HG03575 (cell line): ENCODE data around the gene GABBR2.

Experiments
- ATAC-seq: cut with Tn5 transposase; IDR thresholded peaks from one replicate; pipeline ENCODE4 v1.9.1; 2021; ENCODE audit not compliant: unreplicated experiment, insufficient number of reproducible peaks, low FRiP score; ENCODE audit errors: extremely low read depth

The GABBR2 gene

DNA sequence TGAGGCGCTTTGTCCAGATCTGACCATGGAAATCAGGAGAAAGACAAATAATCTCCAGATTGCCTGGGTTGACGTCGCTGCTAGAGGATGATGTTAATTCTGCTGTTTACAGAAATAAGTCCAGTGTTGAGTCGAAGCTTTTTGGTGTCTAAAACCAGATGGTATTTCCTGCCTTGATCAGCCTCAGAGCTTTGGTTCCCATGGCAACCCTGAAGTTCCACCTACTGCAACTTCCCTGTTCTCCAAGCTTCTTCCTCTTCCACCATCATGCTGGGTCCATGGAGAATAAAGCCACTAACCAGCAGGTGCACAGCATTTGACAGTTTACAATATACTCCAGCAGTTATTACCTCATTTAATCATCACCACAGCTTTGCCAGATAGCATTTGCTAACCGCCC is 18.0 kb upstream of the GABBR2 start:
- no peak for ATAC-seq

DNA sequence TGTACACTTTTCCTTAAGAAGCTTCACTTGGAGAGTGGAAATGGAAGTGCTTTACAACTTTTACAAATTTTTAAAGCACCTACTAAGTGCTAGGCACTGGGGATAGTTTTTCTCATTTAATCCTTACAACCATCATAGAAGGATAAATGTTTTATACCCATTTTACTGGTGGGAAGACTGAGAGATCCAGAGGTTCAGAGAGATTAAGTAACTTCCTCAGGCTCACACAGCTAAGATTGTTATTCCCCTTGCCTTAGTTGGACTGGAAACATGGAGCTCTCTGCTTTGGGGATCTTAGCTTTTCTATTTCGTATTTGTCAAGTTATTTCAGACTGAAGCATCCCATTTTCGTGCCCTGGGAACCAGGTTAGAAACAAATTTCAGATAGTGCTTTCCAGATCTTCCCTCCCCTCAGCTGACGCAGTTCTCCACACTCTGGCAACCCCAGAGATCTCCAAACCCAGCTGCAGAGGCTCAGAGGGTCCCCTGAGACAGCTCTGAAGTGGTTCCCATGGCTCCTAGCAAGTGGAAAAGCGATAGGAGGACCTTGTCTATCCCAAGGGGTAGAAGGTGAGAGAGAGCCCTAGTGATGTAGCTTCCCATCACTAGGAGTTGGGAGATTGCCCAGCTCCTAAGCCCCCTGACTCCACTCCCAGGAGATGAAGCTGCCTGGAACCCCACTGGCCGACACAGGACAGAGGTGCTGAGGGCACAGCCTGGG is 16.2 kb upstream of the GABBR2 start:
- no peak for ATAC-seq

DNA sequence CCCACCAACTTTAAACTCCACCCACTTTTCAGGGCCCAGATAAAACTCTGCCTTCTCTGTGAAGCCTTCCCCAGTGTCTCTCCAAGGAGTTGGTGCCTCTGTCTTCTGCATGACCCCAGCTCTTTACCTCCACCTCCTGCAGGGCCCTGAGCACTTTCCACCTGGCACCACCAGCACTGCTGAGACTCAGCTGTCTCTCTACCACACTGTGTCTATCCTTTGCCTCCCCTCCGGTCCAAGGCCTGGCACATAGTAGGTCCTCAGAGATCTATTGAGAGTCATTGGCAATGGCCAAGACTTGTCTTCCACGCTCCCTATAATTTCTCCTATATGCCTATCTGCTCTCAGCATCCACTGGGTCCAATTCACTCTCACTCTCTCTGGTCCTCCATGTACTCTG is 12.9 kb upstream of the GABBR2 start:
- ATAC-seq, result no peak

DNA sequence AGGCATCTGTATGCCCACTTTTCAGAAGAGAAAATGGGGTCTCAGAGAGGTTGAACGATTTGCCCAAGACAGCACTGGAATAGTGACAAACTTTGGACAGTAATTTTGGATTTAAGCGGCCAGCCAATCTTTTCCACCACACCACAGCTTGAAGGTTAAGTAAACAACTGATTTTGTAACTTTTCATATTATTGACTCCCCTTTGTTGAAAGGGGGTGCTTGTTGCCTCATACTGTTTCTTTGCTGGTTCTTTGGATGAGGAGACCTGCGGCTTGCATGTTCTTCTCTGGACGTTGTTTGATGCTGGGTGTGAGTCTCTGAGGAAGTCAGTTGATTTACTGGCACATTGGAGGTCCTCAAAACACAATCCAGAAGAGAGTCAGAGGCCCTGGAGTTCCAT is 11.7 kb upstream of the GABBR2 start:
- ATAC-seq, result no peak

DNA sequence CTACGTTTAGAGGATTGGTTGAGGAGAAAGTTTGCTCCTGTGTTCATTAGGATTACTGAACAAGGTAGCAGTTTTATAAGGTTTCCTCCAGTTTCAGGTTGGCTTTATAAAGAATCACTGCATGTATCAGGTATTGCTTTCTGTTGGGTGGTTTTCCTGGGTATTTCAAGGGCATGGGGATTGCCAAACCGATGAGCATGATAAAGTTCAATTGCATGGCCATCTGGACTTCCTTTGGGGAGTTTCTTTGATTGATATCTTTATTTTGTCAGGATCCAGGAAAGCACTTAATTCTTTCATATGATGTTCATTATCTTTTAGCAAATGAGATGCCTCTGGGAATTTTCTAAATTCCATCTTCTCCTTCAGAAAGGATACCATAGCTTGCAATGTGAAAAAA is 10.3 kb upstream of the GABBR2 start:
- no peak for ATAC-seq

DNA sequence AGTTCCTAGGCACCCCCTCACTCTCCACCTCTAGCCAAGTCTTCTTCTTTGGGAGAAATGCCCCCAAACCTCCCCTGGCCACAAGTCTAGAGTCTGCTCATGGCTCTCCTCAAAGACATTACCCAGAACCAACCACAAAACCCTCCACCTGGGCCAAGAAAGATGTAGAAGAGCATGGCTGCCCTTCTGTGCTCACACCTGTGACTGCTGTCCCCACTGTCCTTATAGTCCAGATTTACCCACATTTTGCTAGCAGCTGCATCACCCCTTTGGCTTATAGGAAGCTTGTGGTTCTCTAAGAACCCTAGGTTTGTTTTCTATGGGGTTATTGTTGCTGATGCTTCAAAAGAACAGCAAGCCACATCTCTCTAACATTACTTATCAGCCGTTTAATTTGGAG is 6.1 kb upstream of the GABBR2 start:
- ATAC-seq, result no peak

DNA sequence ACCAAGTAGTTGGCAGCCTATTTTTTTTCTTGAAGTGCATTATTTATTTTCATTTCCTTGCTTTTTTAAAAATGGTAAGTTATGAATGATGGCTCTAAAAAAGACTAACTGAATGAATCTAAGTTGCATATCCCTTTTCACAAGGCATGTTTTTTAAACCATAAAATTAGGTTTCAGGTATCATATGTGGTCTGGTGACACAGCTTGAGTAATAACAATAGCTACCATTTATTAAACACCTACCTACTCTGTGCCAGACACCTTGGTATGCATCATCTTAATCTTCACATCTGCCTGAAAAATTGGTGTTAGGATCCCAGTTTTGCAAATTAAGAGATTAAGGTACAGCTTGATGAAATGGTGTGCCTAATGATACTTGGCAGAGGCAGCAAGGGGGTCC is 4.3 kb upstream of the GABBR2 start:
- no peak for ATAC-seq

DNA sequence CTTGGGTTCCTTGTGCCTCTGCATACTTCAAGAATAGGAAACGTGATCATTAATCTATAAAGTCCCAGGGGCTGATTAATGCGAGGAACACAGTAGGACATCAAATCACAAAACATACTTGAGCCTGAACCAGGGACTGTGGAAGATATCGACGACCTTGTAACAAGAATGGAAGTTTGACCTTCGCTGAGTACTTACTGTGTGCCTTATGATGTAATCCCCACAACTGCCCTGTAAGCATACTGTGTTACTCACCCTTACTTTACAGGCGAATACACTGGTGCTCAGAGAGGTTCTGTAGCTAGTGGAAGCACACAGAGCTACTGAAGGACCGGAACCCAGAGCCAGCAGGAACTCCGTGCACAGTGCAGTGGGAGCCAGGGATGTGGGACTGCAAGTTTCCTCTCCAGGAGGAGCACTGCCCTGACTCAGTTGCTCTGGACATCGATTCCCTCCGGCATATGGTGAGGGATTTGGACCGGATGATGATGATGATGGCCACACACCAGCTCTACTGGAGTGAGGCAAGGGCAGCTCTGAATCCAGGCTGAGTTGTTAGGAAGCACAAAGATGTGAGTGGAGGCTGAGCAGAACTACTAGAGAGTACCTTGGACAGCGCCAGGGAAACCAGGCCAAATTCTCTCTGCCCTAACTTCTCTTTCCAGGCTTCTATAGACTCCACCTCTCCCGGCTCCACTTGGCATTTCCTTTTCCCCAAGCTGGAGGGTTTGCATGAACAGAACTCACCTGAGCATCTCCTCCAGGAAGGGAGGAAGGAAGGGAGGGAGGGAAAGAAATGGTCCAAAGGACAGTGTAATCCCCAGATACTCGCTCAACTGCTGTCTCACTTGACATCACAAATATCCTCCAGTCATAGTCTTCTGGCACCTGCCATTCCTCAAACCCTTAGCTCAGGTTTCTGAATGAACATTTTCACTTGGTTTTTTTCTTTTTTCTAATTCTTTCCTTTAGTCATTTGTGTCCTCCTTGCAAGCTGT is 1.5 kb upstream of the GABBR2 start:
- ATAC-seq, result no peak

DNA sequence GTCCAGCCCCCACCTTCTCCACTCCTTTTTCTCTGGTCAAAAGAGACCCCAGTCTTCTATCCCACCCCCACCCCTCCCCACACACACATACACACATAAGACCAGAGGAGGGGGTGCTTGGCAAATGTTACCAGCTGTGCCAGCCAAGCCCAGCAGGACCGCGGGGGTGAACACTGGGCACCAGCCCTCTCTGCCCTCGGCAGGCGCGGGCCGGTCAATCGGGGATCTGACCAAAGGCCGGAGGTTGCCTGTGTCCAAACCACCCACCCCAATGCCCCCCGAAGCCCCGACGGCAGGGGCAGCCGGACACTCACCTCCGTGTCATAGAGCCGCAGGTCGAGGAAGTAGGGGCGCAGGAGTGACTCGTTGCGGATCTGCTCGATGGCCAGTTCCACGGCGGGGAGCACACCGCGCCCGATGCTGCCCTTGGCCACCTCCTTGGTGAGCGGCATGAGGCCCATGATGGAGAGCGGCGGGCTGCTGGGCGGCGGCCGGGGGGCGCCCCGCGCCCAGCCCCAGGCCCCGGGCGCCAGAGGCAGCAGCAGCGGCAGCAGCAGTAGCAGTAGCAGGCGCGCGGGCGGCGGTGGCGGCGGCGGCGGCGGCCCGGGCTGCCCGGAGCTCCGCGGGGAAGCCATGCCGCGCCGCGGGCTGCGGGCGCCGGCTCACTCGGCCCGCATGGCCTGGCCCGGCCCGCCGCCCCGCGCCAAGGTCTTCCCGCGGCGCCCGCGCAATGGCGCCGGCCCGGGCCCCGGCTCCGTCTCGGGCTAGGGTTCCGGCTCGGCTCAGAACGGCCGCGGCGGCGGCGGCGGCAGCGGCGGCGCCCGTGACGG is 417 bp downstream of the GABBR2 start:
- no peak for ATAC-seq

DNA sequence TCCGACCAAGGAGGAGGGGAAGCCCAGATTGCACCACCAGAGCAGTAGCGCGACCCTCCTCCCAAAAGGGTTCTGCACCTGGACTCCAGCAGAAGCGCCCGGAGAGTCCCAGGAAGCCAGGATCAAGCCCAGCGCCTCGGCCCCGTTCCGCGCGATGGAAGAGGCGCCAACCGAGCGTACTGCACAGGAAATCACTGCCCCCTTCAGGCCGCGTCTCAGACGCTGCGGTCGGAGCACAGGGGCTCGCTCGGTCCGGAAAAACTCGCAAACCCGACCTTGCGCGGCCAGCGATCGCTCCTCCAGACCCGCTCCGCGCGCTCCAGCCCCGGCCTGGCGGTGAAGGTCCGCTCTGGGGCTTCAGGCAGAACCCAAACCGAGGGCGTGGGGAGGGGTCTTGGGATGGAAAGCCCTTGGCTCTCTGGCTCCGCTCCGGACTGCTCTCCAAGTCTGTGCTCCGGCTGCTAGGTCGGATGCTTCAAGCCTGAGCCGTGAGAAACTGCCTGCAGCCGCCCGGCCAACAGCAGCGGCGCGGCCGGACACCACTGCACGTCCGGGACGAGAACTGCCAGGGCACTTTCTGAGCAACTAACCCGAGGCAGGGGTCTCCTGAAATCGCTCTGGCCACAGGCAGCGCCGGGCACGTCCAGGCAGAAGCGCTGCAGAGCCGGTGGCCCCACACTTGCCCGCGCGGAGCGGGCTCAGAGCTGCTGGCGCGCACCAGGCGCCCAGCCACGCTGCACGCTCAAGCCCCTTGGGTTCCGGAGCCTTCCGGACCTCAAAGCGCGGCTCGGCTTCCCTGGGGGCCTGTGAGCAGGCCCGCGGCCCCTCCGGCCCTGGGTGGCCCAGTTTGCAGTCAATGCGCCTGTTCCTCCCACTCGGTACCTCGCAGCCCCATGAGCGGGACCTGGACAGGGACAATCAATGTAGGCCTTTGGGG is 1.3 kb downstream of the GABBR2 start:
- no peak for ATAC-seq

DNA sequence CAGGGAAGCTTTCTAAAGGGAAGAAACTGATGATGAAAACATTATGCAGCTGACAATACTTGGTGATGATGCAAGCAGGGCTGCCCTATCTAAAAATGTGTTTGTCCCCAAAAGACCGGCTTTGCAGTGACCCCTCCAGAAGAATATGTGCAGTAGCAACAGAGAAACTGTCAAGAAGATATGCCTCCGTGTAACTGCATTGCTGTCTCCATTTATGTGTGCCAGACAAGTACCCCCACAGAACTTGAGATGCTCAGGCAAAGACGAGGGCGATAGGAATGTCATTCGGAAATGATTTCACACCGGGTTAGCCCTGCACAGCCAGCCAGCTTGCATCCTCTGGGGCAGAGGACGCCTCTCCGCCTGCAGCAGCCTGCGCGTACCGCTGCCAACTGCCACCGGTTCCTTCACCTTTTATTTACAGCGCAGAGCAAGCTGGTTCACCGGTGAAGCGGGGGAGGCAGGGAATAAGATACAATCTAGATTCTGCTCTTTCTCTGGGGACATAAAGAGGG is 2.0 kb downstream of the GABBR2 start:
- no peak for ATAC-seq

DNA sequence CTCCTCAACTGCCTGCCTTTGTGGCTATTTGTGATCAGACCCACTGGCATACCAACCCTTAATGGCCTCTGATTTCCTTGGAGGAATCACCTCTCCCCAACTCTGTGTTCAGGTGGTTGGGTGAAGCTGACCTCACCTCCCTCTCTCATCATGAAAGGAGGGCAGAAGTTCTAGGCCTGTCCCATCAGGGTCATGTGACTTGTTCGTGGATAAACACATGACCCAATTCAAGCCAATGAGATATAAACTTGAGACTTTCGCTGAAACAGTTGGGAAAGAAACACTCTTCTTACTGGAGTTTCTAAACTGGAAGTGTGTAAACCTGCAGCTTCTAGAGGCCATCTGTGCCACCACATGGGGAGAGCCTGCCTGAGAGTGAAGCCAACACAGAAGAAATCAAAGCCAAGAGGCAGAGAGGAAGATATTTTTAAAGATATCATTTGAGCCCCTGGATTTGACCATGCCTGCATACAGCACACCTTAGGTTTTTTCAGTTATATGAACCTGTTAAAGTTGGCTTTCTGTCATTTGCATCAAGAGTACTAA is 5.8 kb downstream of the GABBR2 start:
- no peak for ATAC-seq

DNA sequence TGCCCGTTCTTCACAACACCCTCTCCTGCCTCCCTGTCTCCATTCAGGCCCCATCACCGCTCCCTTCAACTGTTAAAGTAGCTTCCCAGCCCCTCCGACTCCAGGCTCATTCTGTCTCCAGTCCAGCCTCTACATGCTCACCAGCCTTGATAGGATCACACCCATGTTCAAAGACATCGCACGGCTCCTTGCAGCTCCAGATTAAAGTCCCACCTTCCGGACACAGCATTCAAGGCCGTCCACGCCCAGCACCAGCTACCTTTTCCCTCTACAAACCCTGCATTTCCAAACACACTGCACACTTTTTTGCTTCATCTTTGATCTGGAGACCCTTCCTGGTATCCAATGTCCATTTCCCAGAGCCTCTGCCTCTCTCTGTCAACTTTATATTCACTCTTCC is 6.4 kb downstream of the GABBR2 start:
- ATAC-seq, result no peak

DNA sequence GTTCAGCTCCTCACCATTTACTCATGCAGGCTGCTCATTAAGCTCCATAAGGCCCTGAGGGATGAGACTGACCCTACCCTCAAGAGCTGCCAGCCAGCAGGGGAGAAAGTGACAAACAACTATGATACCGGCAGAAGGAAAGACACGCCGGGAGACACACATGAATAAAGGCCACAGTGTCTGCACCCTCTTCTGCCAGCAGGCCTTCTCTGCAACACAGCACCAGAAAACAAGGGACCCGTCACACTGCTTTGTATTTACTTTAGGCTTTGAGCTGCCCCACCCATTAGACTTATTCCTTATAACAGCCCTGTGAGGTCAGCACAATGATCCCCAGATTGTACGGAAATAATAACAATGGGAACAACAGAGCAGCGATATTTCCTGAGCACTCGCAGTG is 7.2 kb downstream of the GABBR2 start:
- no peak for ATAC-seq

DNA sequence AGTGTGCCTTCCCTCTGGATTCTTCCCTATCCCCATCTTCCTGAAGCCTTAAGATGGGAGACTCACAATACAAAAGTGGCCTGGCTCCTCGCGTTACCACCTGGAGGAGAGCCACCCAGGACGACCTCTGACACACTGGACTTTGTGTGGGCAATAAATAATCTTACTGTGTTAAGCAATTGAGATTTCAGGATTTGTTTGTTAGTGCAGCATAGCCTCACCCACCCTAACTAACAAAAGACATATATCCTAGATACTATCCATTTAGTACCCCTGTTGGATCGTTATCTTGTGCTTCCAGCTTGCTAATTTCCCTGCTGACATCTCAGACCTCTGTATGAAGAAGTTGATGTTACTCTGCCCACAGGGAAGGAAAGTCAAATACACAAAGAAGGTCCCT is 7.9 kb downstream of the GABBR2 start:
- ATAC-seq, result no peak

DNA sequence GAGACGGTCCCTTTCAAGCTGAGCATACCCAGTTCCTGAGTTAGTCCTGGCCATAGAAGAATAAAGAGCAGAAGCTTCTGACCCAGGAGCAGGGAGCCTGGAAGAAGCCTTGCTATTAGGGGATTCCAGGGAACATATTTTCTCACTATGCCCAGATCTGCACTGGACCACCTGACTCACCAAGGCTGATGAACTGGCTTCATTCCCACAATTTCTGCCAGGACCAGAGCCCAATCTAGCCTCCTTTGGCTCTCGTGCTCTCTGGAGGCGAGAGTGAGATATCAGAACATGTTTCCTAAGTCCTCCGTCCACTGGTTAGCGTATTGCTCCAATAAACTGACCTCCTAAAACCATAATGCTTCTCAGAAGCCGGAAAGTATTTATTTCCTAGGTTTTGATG is 9.9 kb downstream of the GABBR2 start:
- ATAC-seq, result no peak

DNA sequence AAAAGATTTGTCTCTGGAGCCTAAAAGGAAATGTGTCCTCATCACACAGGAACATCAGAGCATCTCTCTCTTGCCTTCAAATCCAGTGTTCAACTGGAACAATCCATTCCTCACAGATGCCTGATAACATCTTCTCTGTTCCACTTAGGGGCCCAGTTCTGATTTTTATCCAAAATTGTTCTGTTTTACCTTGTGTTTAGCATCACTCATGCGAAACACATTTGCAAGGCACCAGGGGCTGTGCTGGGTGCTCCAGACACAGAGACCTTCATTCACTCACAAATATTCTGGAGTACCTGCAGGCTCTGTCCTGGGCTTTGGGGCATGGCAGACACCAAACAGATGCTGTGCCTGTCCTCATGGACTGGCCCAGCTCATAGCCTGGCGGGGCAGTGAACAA is 13.8 kb downstream of the GABBR2 start:
- ATAC-seq, result no peak

DNA sequence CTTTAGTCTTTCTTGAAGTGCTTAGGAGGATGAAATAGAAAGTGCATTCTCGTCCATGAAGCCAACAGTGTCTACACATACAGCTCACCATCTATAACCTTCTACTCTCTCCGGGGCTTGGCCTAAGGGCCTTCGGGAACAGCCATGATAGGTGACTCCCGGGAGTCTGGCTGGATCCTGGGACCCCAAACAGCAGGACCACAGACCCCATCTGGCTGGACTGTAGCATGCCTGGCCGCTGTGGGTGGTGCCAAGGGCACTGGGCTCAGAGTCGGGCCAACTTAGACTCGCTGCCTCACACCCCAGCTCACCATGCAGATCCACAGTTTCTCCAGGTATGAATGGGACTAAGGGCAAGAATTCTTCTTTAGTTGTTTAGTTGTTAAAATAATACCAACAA is 16.3 kb downstream of the GABBR2 start:
- ATAC-seq, result no peak
